ENCODE measurements around the gene BGN. TPM values are rescaled to one million over a fixed set of nuclear protein-coding genes. Genes with fewer than 3 reads are reported as not detected.
A peak's percentile ranks its signal among the peaks of the same experiment; 100 is the strongest.

The BGN gene
- polyA plus RNA-seq, 3 donors: not detected

DNA sequence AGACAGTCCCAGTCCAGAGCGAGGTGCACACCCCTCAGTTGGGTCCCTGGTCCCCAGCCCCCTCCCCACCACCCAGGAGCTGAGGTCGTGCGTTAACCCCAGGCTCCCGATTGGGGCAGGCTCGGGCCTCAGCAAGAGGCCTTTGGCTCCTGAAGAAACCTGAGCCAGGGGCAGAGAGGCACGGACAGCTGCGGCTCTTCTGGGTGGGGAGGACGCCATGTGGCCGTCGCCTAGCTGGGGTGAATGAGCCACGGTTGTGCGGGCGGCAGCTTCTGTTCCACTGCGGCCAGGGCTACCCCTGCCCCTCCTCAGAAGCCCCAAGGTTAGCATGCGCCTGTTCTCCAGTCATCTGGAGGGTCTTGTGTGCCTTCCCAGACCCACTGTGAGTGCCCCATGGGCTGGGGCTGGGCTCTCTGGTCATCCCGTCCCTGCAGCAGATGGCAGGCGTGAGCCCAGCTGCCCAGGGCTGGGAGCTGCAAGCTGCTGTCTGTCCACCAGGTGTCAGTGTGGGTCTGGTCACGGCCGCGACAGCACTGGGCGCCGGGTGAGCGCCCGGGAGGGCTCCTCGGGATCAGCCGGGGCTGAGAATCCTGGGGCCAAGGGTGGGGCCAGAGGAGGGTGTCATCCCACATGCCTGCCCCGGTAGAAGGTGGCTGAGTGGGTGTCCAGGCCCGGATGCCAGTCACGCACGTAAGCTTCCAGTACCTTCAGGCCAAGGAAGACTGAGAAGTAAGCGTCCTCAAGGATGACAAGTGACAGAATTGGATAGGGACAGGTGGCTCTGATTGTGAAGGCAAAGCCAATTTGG, 44.6 kb downstream of the BGN start:
- peak; percentile 36 to 47 (median 37) for DNase-seq
- Histone ChIP-seq H3K36me3 (replicated peaks in 1 of 2; ENCODE audit: control insufficient read depth in 1 of 2, insufficient read depth in 2 of 2, low read length in 2 of 2) (no peaks in the 10 kb centered on the region), H3K27ac (ENCODE audit: low read depth in 1 of 2, low read length in 2 of 2) (no peak overlapping the region), H3K4me2 (replicated peaks; ENCODE audit: extremely low read depth, low read length, poor library complexity, severe bottlenecking) (no peak overlapping the region), H3K9ac (ENCODE audit: insufficient read depth, low read length, poor library complexity, severe bottlenecking) (no peak overlapping the region), H3K27me3 (ENCODE audit: control insufficient read depth in 2 of 2, insufficient read depth in 2 of 2, low read length in 2 of 2) (no peaks in the 10 kb centered on the region), H3K79me2 (ENCODE audit: insufficient read depth, low read length) (no peaks in the 10 kb centered on the region), H3K9me3 (replicated peaks in 1 of 2; ENCODE audit: control insufficient read depth in 1 of 2, insufficient read depth in 1 of 2, low read length in 2 of 2) (no peaks in the 10 kb centered on the region), H2AFZ (ENCODE audit: insufficient read depth, low read depth, low read length, poor library complexity, severe bottlenecking) (peak overlapping the region; percentile 53), H4K20me1 (ENCODE audit: insufficient read depth, low read length) (no peaks in the 10 kb centered on the region), H3K4me3 (replicated peaks in 1 of 3; ENCODE audit: low read depth in 2 of 3, low read length in 3 of 3) (no peak overlapping the region), H3K4me1 (ENCODE audit: control insufficient read depth in 1 of 2, insufficient read depth in 2 of 2, low read length in 2 of 2) (no peaks in the 10 kb centered on the region)
- intact Hi-C loops (cut with micrococcal nuclease): loop anchor here in 1 of 2 donors (5.0 kb wide), 1 partner anchor 128 kb away; no protein-coding TSS in a partner anchor
- no peak overlapping the region for H3K4me3 Mint-ChIP-seq
- H3K4me1 Mint-ChIP-seq: no peaks in the 10 kb centered on the region
- H3K27ac Mint-ChIP-seq: peak overlapping the region in 1 of 7 donors; percentile 35
- H3K27me3 Mint-ChIP-seq (ENCODE audit: low read depth in 3 of 3): peaks cover 2 to 13% (median 6%) of the 10 kb centered on the region in 3 donors
- WGBS (ENCODE audit: insufficient coverage): 51% methylated on average over 12 of the region's 31 CpGs
- TF ChIP-seq, protein P1, sequence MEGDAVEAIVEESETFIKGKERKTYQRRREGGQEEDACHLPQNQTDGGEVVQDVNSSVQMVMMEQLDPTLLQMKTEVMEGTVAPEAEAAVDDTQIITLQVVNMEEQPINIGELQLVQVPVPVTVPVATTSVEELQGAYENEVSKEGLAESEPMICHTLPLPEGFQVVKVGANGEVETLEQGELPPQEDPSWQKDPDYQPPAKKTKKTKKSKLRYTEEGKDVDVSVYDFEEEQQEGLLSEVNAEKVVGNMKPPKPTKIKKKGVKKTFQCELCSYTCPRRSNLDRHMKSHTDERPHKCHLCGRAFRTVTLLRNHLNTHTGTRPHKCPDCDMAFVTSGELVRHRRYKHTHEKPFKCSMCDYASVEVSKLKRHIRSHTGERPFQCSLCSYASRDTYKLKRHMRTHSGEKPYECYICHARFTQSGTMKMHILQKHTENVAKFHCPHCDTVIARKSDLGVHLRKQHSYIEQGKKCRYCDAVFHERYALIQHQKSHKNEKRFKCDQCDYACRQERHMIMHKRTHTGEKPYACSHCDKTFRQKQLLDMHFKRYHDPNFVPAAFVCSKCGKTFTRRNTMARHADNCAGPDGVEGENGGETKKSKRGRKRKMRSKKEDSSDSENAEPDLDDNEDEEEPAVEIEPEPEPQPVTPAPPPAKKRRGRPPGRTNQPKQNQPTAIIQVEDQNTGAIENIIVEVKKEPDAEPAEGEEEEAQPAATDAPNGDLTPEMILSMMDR (IDR thresholded peaks at IDR 0.05): peak; percentile 72
- no peaks in the 10 kb centered on the region for H3K36me3 Mint-ChIP-seq
- peaks cover 0 to 2% (median 0%) of the 10 kb centered on the region in 7 donors for H3K9me3 Mint-ChIP-seq

DNA sequence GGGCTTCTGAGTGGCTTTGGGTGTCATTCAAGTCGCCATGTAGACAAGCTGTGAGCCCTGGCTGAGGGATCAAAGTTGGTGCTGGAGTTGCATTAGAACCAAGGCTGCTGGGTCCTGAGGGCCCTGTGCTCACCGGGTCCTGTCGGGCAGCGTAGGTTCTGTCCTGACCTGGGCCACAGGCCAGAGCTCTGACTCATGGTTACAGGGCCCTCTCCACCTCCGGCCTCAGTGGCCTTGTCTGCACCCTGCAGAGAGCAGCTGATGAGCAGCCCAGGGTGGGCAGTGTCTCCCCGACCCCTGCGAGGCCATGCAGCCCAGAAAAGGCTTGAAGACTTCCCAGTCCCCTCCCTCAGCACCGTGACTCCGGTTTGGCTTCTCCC, 45.2 kb downstream of the BGN start:
- Histone ChIP-seq H3K9me3 (replicated peaks in 1 of 2; ENCODE audit: control insufficient read depth in 1 of 2, insufficient read depth in 1 of 2, low read length in 2 of 2) (no peaks in the 10 kb centered on the region), H3K79me2 (ENCODE audit: insufficient read depth, low read length) (no peaks in the 10 kb centered on the region), H3K27ac (ENCODE audit: low read depth in 1 of 2, low read length in 2 of 2) (no peak overlapping the region), H3K4me1 (ENCODE audit: control insufficient read depth in 1 of 2, insufficient read depth in 2 of 2, low read length in 2 of 2) (no peaks in the 10 kb centered on the region), H3K27me3 (ENCODE audit: control insufficient read depth in 2 of 2, insufficient read depth in 2 of 2, low read length in 2 of 2) (no peaks in the 10 kb centered on the region), H4K20me1 (ENCODE audit: insufficient read depth, low read length) (no peaks in the 10 kb centered on the region), H2AFZ (ENCODE audit: insufficient read depth, low read depth, low read length, poor library complexity, severe bottlenecking) (no peak overlapping the region), H3K4me2 (replicated peaks; ENCODE audit: extremely low read depth, low read length, poor library complexity, severe bottlenecking) (no peak overlapping the region), H3K4me3 (replicated peaks in 1 of 3; ENCODE audit: low read depth in 2 of 3, low read length in 3 of 3) (no peak overlapping the region), H3K36me3 (replicated peaks in 1 of 2; ENCODE audit: control insufficient read depth in 1 of 2, insufficient read depth in 2 of 2, low read length in 2 of 2) (no peaks in the 10 kb centered on the region), H3K9ac (ENCODE audit: insufficient read depth, low read length, poor library complexity, severe bottlenecking) (no peak overlapping the region)
- intact Hi-C loops (cut with micrococcal nuclease): loop anchor here in 1 of 2 donors (5.0 kb wide), 1 partner anchor 127 kb away; no protein-coding TSS in a partner anchor
- Mint-ChIP-seq H3K4me1 (no peaks in the 10 kb centered on the region), H3K4me3 (no peak overlapping the region), H3K36me3 (no peaks in the 10 kb centered on the region), H3K27me3 (ENCODE audit: low read depth in 3 of 3) (peaks cover 1 to 12% (median 6%) of the 10 kb centered on the region in 3 donors), H3K9me3 (peaks cover 0 to 2% (median 0%) of the 10 kb centered on the region in 7 donors), H3K27ac (peak overlapping the region in 1 of 7 donors; percentile 35)
- WGBS (ENCODE audit: insufficient coverage): 70% methylated on average over 7 of the region's 9 CpGs
- TF ChIP-seq, protein P1 (IDR thresholded peaks at IDR 0.05): no peak
- no peak for DNase-seq

All from CD14-positive monocyte (primary cell).